H9 (cell line): ENCODE measurements around the gene MYLK3. TPM values are rescaled to one million over a fixed set of nuclear protein-coding genes. Genes with fewer than 3 reads are reported as not detected.

Experiments used
- DNase-seq: peaks from one replicate; pipeline ENCODE4 v3.0.0-alpha.2; 2017
- H2AFZ ChIP-seq: one replicate; pipeline ENCODE4 v1.6.1; 2013; ENCODE audit warnings: mild to moderate bottlenecking, low read length, control low read depth, moderate library complexity
- H2AK5ac ChIP-seq: 2 replicates; pipeline ENCODE4 v1.6.1; 2013; ENCODE audit warnings: low read length, control low read depth, mixed read lengths; ENCODE audit not compliant: insufficient read length
- H2BK120ac ChIP-seq: one replicate; pipeline ENCODE4 v1.6.1; 2013; ENCODE audit warnings: low read depth, mild to moderate bottlenecking, low read length, control low read depth, inconsistent platforms; ENCODE audit not compliant: poor library complexity, severe bottlenecking
- H2BK12ac ChIP-seq: 2 replicates; pipeline ENCODE4 v1.6.1; 2013; ENCODE audit warnings: low read length, control low read depth, mixed read lengths, low read depth; ENCODE audit not compliant: insufficient read length
- H2BK15ac ChIP-seq: 2 replicates; pipeline ENCODE4 v1.6.1; 2013; ENCODE audit warnings: low read depth, low read length, control low read depth
- H2BK20ac ChIP-seq: one replicate; pipeline ENCODE4 v1.6.1; 2013; ENCODE audit warnings: low read depth, mild to moderate bottlenecking, low read length, control low read depth, inconsistent platforms; ENCODE audit not compliant: poor library complexity, severe bottlenecking
- H2BK5ac ChIP-seq: 2 replicates; pipeline ENCODE4 v1.6.1; 2013; ENCODE audit warnings: low read length, control low read depth, mixed read lengths; ENCODE audit not compliant: insufficient read length
- H3K14ac ChIP-seq: 2 replicates; pipeline ENCODE4 v1.6.1; 2013; ENCODE audit warnings: low read length, control low read depth; ENCODE audit not compliant: insufficient read depth
- H3K18ac ChIP-seq: 2 replicates; pipeline ENCODE4 v1.6.1; 2013; ENCODE audit warnings: low read depth, mild to moderate bottlenecking, mixed read lengths, low read length, control low read depth; ENCODE audit not compliant: insufficient read length
- H3K23ac ChIP-seq: 2 replicates; pipeline ENCODE4 v1.6.1; 2013; ENCODE audit warnings: low read length, control low read depth, mixed read lengths, low read depth; ENCODE audit not compliant: insufficient read length
- H3K23me2 ChIP-seq: 2 replicates; pipeline ENCODE4 v1.6.1; 2013; ENCODE audit warnings: low read depth, mild to moderate bottlenecking, mixed read lengths, low read length, control low read depth; ENCODE audit not compliant: insufficient read length, poor library complexity, severe bottlenecking
- H3K27ac ChIP-seq: 2 replicates; pipeline ENCODE4 v1.5.1; 2013; ENCODE audit warnings: low read length, control low read depth, mixed read lengths, low read depth; ENCODE audit not compliant: insufficient read length
- H3K27me3 ChIP-seq: 2 replicates; pipeline ENCODE4 v1.6.1; 2013; ENCODE audit warnings: low read length, control low read depth, inconsistent platforms; ENCODE audit not compliant: insufficient read depth
- H3K4ac ChIP-seq: 2 replicates; pipeline ENCODE4 v1.6.1; 2013; ENCODE audit warnings: low read depth, mild to moderate bottlenecking, control low read depth, inconsistent platforms, low read length, moderate library complexity
- H3K4me1 ChIP-seq: 2 replicates; pipeline ENCODE4 v1.6.1; 2013; ENCODE audit warnings: low read length, control low read depth, inconsistent platforms; ENCODE audit not compliant: insufficient read depth
- H3K4me2 ChIP-seq: 2 replicates; pipeline ENCODE4 v1.6.1; 2013; ENCODE audit warnings: low read length, control low read depth, mixed read lengths; ENCODE audit not compliant: insufficient read length, insufficient read depth
- H3K56ac ChIP-seq: 2 replicates; pipeline ENCODE4 v1.6.1; 2013; ENCODE audit warnings: low read depth, mild to moderate bottlenecking, mixed read lengths, low read length, control low read depth; ENCODE audit not compliant: insufficient read length
- H3K79me1 ChIP-seq: 2 replicates; pipeline ENCODE4 v1.6.1; 2013; ENCODE audit warnings: low read depth, mild to moderate bottlenecking, moderate library complexity, low read length, control low read depth, inconsistent platforms; ENCODE audit not compliant: insufficient read depth, poor library complexity, severe bottlenecking
- H3K79me2 ChIP-seq: 2 replicates; pipeline ENCODE4 v1.6.1; 2013; ENCODE audit warnings: low read length, control low read depth, inconsistent platforms; ENCODE audit not compliant: insufficient read depth
- H3K9ac ChIP-seq: 2 replicates; pipeline ENCODE4 v1.6.1; 2013; ENCODE audit warnings: low read length, control low read depth, mixed read lengths; ENCODE audit not compliant: insufficient read length; ENCODE audit errors: extremely low read depth
- H3K9me3 ChIP-seq: one replicate; pipeline ENCODE4 v1.6.1; 2013; ENCODE audit warnings: low read depth, low read length, inconsistent platforms; ENCODE audit not compliant: control insufficient read depth
- H3T11ph ChIP-seq: one replicate; pipeline ENCODE4 v1.6.1; 2013; ENCODE audit warnings: mild to moderate bottlenecking, low read length, control low read depth, inconsistent platforms
- H4K20me1 ChIP-seq: one replicate; pipeline ENCODE4 v1.6.1; 2013; ENCODE audit not compliant: control insufficient read depth, insufficient read length, insufficient read depth
- H4K5ac ChIP-seq: 2 replicates; pipeline ENCODE4 v1.6.1; 2013; ENCODE audit warnings: low read depth, mild to moderate bottlenecking, mixed read lengths, low read length, control low read depth; ENCODE audit not compliant: insufficient read length
- H4K8ac ChIP-seq: replicated peaks from 2 replicates; pipeline ENCODE4 v1.6.1; 2013; ENCODE audit warnings: low read length, control low read depth, mixed read lengths, low read depth; ENCODE audit not compliant: insufficient read length
- H4K91ac ChIP-seq: 2 replicates; pipeline ENCODE4 v1.6.1; 2013; ENCODE audit warnings: low read depth, mild to moderate bottlenecking, moderate library complexity, mixed read lengths, low read length, control low read depth; ENCODE audit not compliant: insufficient read length
- H3K27ac Mint-ChIP-seq, 3 experiments: 2 replicates in 2 of 3; 3 replicates in 1 of 3; pipeline ENCODE4 v1.8.0; 2020 to 2021; ENCODE audit warnings: mixed read lengths in 3 of 3, mild to moderate bottlenecking in 1 of 3, moderate library complexity in 1 of 3
- H3K27me3 Mint-ChIP-seq: 2 replicates; pipeline ENCODE4 v1.8.0; 2021; ENCODE audit warnings: low read depth, mild to moderate bottlenecking, moderate library complexity, mixed read lengths
- H3K36me3 Mint-ChIP-seq, 3 experiments: 2 replicates in 2 of 3; 3 replicates in 1 of 3; pipeline ENCODE4 v1.8.0; 2020 to 2021; ENCODE audit warnings: low read depth in 3 of 3, mixed read lengths in 3 of 3; ENCODE audit not compliant: insufficient read depth in 1 of 3
- H3K4me1 Mint-ChIP-seq, 2 experiments: 2 replicates each; pipeline ENCODE4 v1.8.0; 2020; ENCODE audit warnings: mixed read lengths in 2 of 2
- H3K4me3 Mint-ChIP-seq, 2 experiments: 2 replicates in 1 of 2; 3 replicates in 1 of 2; pipeline ENCODE4 v1.8.0; 2020 to 2021; ENCODE audit warnings: mild to moderate bottlenecking in 2 of 2, mixed read lengths in 2 of 2, moderate library complexity in 1 of 2
- H3K9me3 Mint-ChIP-seq, 2 experiments: 2 replicates in 1 of 2; 3 replicates in 1 of 2; pipeline ENCODE4 v1.8.0; 2020; ENCODE audit warnings: mild to moderate bottlenecking in 2 of 2, mixed read lengths in 2 of 2, moderate library complexity in 1 of 2
- CTCF ChIP-seq: fragments of 200-600 bp; sonication (generic); conservative IDR thresholded peaks from 3 replicates; pipeline ENCODE4 v1.8.0; 2021; ENCODE audit warnings: antibody characterized with exemption, mild to moderate bottlenecking
- WGBS: extraction: QIAGEN DNeasy Blood & Tissue Kit; methylation state at CpG from one replicate; pipeline ENCODE4 v1.1.7; 2013; ENCODE audit warnings: missing lambda C conversion rate, low lambda C conversion rate, mixed read lengths; ENCODE audit not compliant: insufficient read length; ENCODE audit errors: extremely low coverage; 5-methylcytosine and 5-hydroxymethylcytosine counted together
- total RNA-seq: library from RNA; stranded (reverse); gene quantifications from 2 replicates; pipeline ENCODE4 v1.2.1, GENCODE V29; 2021

Gene MYLK3
- total RNA-seq, 1 experiment from 2014 or later: 0.90 TPM

GRCh38 chr16:46748775-46749705 lies 896 bp upstream of the MYLK3 start:
- no peak overlapping the region for H3K56ac ChIP-seq
- Mint-ChIP-seq H3K27me3 (no peaks in the 10 kb centered on the region), H3K27ac (peak overlapping the region in 2 of 3 experiments; percentile 63 to 87; a peak in 3 of 7 replicates), H3K36me3 (no peaks in the 10 kb centered on the region), H3K4me1 (peaks cover 26 to 32% of the 10 kb centered on the region in 2 experiments), H3K4me3 (peak overlapping the region in 1 of 2 experiments; percentile 44; a peak in 2 of 5 replicates), H3K9me3 (no peaks in the 10 kb centered on the region)
- 0 out of 2 replicates have a peak, but pooled peaks cover 6% of the 10 kb centered on the region for H3K4me1 ChIP-seq
- no peak overlapping the region for H3K18ac ChIP-seq
- no peak overlapping the region for H3K4me2 ChIP-seq
- no peak overlapping the region for H3K23ac ChIP-seq
- no peak overlapping the region for H4K8ac ChIP-seq
- H3K9ac ChIP-seq: no peak overlapping the region
- H3K27me3 ChIP-seq: no peaks in the 10 kb centered on the region
- WGBS: no CpG with 5 or more reads among the region's 20 CpGs
- no peak overlapping the region for H2AFZ ChIP-seq
- H3T11ph ChIP-seq: no peak overlapping the region
- H4K91ac ChIP-seq: no peak overlapping the region
- H3K9me3 ChIP-seq: no peaks in the 10 kb centered on the region
- no peak for TF ChIP-seq CTCF
- H2BK5ac ChIP-seq: no peak overlapping the region
- H2AK5ac ChIP-seq: no peak overlapping the region
- no peak overlapping the region for H2BK120ac ChIP-seq
- DNase-seq: no peak
- no peak overlapping the region for H3K14ac ChIP-seq
- H3K79me2 ChIP-seq: no peaks in the 10 kb centered on the region
- H2BK12ac ChIP-seq: no peak overlapping the region
- no peak overlapping the region for H3K27ac ChIP-seq
- no peak overlapping the region for H3K4ac ChIP-seq
- no peaks in the 10 kb centered on the region for H3K79me1 ChIP-seq
- H2BK15ac ChIP-seq: no peak overlapping the region
- H2BK20ac ChIP-seq: no peak overlapping the region
- no peaks in the 10 kb centered on the region for H3K23me2 ChIP-seq
- no peaks in the 10 kb centered on the region for H4K20me1 ChIP-seq
- H4K5ac ChIP-seq: no peak overlapping the region
